H1 (cell line): ENCODE data around the gene PARP1. TPM values are rescaled to one million over a fixed set of nuclear protein-coding genes. Genes with fewer than 3 reads are reported as not detected.

Source experiments
- CBX5 ChIP-seq: fragments of 300-800, 300-1000 bp; sonication (generic); IDR thresholded peaks from 2 replicates; pipeline ENCODE4 v1.7.1; 2016; ENCODE audit warnings: antibody characterized with exemption, low read length, low read depth
- SP2 ChIP-seq: IDR thresholded peaks from 2 replicates; pipeline ENCODE4 v1.6.1; 2012; ENCODE audit warnings: mild to moderate bottlenecking, low read length, inconsistent platforms
- USF2 ChIP-seq: IDR thresholded peaks from 2 replicates; pipeline ENCODE4 v1.6.1; 2011; ENCODE audit warnings: low read length, improper control_type of control experiment
- polyA plus RNA-seq, 7 experiments: library from polyadenylated mRNA; depleted of rRNA in 3 of 7; stranded (reverse) in 5 of 7; unstranded in 2 of 7; fragments of >200 nt in 5 of 7; fragments of 200-250 nt in 2 of 7; gene quantifications; 1 replicate in 5 of 7; 2 replicates in 1 of 7; 4 replicates in 1 of 7; pipeline versions ENCODE4 v1.2.1 to v1.2.3, GENCODE V29; 2011 to 2013; ENCODE audit warnings: missing spikeins in 2 of 7, mixed read lengths in 2 of 7
- total RNA-seq: library from RNA; stranded (reverse); fragmentation: NEBNext Ultra II Directional; extraction: Animal tissue kit (Norgen Biotek cat#: 25700); gene quantifications from 2 replicates; pipeline ENCODE4 v1.2.1, GENCODE V29; 2021

The PARP1 gene
- total and polyA plus RNA-seq, 2 of the 8 experiments (the other 6 are each of a cell fraction or from before 2014, with no cell fraction given), result 416 to 441 TPM

- TF ChIP-seq USF2 (no peak), SP2 (no peak), CBX5 (no peak)
Observed at GRCh38 chr1:226453015-226453704, 45.3 kb upstream of the PARP1 start (continued).
